ENCODE measurements around the gene HPS4.

GRCh38 chr22:26432619-26433311 lies 50.8 kb downstream of the HPS4 start:
- TF ChIP-seq CTCF (IDR thresholded peaks at IDR 0.05; ENCODE audit: low read depth, low read length, missing input control) (no peak), JUND (IDR thresholded peaks at IDR 0.05) (no peak), TAF1 (conservative IDR thresholded peaks at IDR 0.05) (no peak), MAX (IDR thresholded peaks at IDR 0.05) (no peak), ZBTB33 (IDR thresholded peaks at IDR 0.05) (no peak), REST (IDR thresholded peaks at IDR 0.05) (no peak)
